IMR-90 (cell line): ENCODE data around the gene CYB561A3.

ENCODE experiments used
- BHLHE40 ChIP-seq: fragments of 150-350 bp; IDR thresholded peaks from 2 replicates; pipeline ENCODE4 v1.6.1; 2016; ENCODE audit warnings: mild to moderate bottlenecking, low read depth, low read length
- CEBPB ChIP-seq: IDR thresholded peaks from 2 replicates; pipeline ENCODE4 v1.6.1; 2012; ENCODE audit warnings: low read depth, low read length, improper control_type of control experiment
- CHD1 ChIP-seq: IDR thresholded peaks from 2 replicates; pipeline ENCODE4 v1.6.1; 2012; ENCODE audit warnings: low read depth, low read length, improper control_type of control experiment
- CTCF ChIP-seq: conservative IDR thresholded peaks from 2 replicates; pipeline ENCODE4 v1.5.1; 2012; ENCODE audit warnings: mild to moderate bottlenecking, low read depth, low read length, improper control_type of control experiment
- FOS ChIP-seq: fragments of 150-350 bp; IDR thresholded peaks from 2 replicates; pipeline ENCODE4 v1.6.1; 2016; ENCODE audit warnings: low read depth, low read length
- MAZ ChIP-seq: IDR thresholded peaks from 2 replicates; pipeline ENCODE4 v1.6.1; 2012; ENCODE audit warnings: low read depth, mild to moderate bottlenecking, low read length, improper control_type of control experiment, moderate library complexity, borderline replicate concordance
- MXI1 ChIP-seq: IDR thresholded peaks from 2 replicates; pipeline ENCODE4 v1.6.1; 2012; ENCODE audit warnings: low read depth, mild to moderate bottlenecking, low read length, moderate library complexity, borderline replicate concordance
- POLR2A ChIP-seq: IDR thresholded peaks from 2 replicates; pipeline ENCODE4 v1.6.1; 2012; ENCODE audit warnings: mild to moderate bottlenecking, low read depth, low read length
- RAD21 ChIP-seq: IDR thresholded peaks from 2 replicates; pipeline ENCODE4 v1.6.1; 2012; ENCODE audit warnings: low read length, improper control_type of control experiment
- RCOR1 ChIP-seq: IDR thresholded peaks from 2 replicates; pipeline ENCODE4 v1.6.1; 2012; ENCODE audit warnings: mild to moderate bottlenecking, low read length, improper control_type of control experiment; ENCODE audit not compliant: insufficient replicate concordance
- SMC3 ChIP-seq: fragments of 150-350 bp; IDR thresholded peaks from 2 replicates; pipeline ENCODE4 v1.6.1; 2016; ENCODE audit warnings: low read depth, mild to moderate bottlenecking, antibody characterized with exemption, low read length, moderate library complexity
- USF2 ChIP-seq: fragments of 150-350 bp; IDR thresholded peaks from 2 replicates; pipeline ENCODE4 v1.6.1; 2017; ENCODE audit warnings: mild to moderate bottlenecking, antibody characterized with exemption, low read length, low read depth
- TF ChIP-seq, protein P1 (sequence below): fragments of 150-350 bp; IDR thresholded peaks from 2 replicates; pipeline ENCODE4 v1.6.1; 2016; ENCODE audit warnings: low read depth, mild to moderate bottlenecking, low read length, moderate library complexity, borderline replicate concordance

GRCh38 chr11:61334434-61335354, 27.0 kb downstream of the CYB561A3 start:
- TF ChIP-seq FOS (peak; percentile 13; the same call in 1 of the 2 replicates), CTCF (no peak), POLR2A (no peak), RAD21 (no peak), MAZ (no peak), SMC3 (no peak), USF2 (no peak), BHLHE40 (no peak), CHD1 (no peak), MXI1 (no peak), RCOR1 (no peak), CEBPB (no peak)
- TF ChIP-seq, protein P1, sequence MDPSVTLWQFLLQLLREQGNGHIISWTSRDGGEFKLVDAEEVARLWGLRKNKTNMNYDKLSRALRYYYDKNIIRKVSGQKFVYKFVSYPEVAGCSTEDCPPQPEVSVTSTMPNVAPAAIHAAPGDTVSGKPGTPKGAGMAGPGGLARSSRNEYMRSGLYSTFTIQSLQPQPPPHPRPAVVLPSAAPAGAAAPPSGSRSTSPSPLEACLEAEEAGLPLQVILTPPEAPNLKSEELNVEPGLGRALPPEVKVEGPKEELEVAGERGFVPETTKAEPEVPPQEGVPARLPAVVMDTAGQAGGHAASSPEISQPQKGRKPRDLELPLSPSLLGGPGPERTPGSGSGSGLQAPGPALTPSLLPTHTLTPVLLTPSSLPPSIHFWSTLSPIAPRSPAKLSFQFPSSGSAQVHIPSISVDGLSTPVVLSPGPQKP, result no peak
